GM23338 (cell line): ENCODE data around the gene NTMT1. TPM values are rescaled to one million over a fixed set of nuclear protein-coding genes. Genes with fewer than 3 reads are reported as not detected.
A peak's percentile ranks its signal among the peaks of the same experiment; 100 is the strongest.

ENCODE experiments used
- ATAC-seq: fragments of 200-7000 bp; cut with Tn5 transposase; 3 replicates; pipeline ENCODE4 v1.9.1; 2020
- DNase-seq: peaks from one replicate; pipeline ENCODE4 v3.0.0-alpha.2; 2015; ENCODE audit warnings: low spot score
- H2AFZ ChIP-seq: fragments of 200-600 bp; sonication (generic); 2 replicates; pipeline ENCODE4 v1.8.0; 2016; ENCODE audit warnings: antibody characterized with exemption, mild to moderate bottlenecking, moderate library complexity
- H3F3A ChIP-seq: fragments of 200-600 bp; sonication (generic); replicated peaks from 2 replicates; pipeline ENCODE4 v1.8.0; 2017; ENCODE audit warnings: antibody characterized with exemption, mixed run types, low read depth
- H3K27ac ChIP-seq: fragments of 200-600 bp; sonication (generic); 2 replicates; pipeline ENCODE4 v1.6.1; 2016; ENCODE audit warnings: low read depth
- H3K27me3 ChIP-seq: fragments of 200-600 bp; sonication (generic); 2 replicates; pipeline ENCODE4 v1.8.0; 2016; ENCODE audit warnings: mild to moderate bottlenecking, mixed run types, moderate library complexity; ENCODE audit not compliant: insufficient read depth
- H3K36me3 ChIP-seq: fragments of 200-600 bp; sonication (generic); 2 replicates; pipeline ENCODE4 v1.8.0; 2016; ENCODE audit warnings: mild to moderate bottlenecking; ENCODE audit not compliant: insufficient read depth
- H3K4me1 ChIP-seq: fragments of 200-600 bp; sonication (generic); 2 replicates; pipeline ENCODE4 v1.8.0; 2016; ENCODE audit warnings: mild to moderate bottlenecking, moderate library complexity; ENCODE audit not compliant: insufficient read depth
- H3K4me2 ChIP-seq: fragments of 200-600 bp; sonication (generic); 2 replicates; pipeline ENCODE4 v1.7.1; 2017; ENCODE audit warnings: mixed run types
- H3K4me3 ChIP-seq: fragments of 200-600 bp; sonication (generic); 2 replicates; pipeline ENCODE4 v1.6.1; 2016; ENCODE audit warnings: mixed run types
- H3K79me2 ChIP-seq: fragments of 200-600 bp; sonication (generic); replicated peaks from 2 replicates; pipeline ENCODE4 v1.8.0; 2017; ENCODE audit warnings: mild to moderate bottlenecking; ENCODE audit not compliant: insufficient read depth
- H3K9me2 ChIP-seq: fragments of 200-600 bp; sonication (generic); 2 replicates; pipeline ENCODE4 v1.8.0; 2017; ENCODE audit not compliant: insufficient read depth
- H4K20me1 ChIP-seq: fragments of 200-600 bp; sonication (generic); replicated peaks from 2 replicates; pipeline ENCODE4 v1.8.0; 2017; ENCODE audit warnings: mild to moderate bottlenecking; ENCODE audit not compliant: insufficient read depth
- H3K27ac Mint-ChIP-seq: 2 replicates; pipeline ENCODE4 v1.8.0; 2020; ENCODE audit warnings: inconsistent platforms, mild to moderate bottlenecking, moderate library complexity, mixed read lengths
- H3K27me3 Mint-ChIP-seq: 3 replicates; pipeline ENCODE4 v1.8.0; 2022; ENCODE audit warnings: low read depth, mild to moderate bottlenecking, moderate library complexity, mixed read lengths, inconsistent platforms; ENCODE audit not compliant: insufficient read depth, poor library complexity
- H3K36me3 Mint-ChIP-seq: 3 replicates; pipeline ENCODE4 v1.8.0; 2021; ENCODE audit warnings: low read depth, mild to moderate bottlenecking, inconsistent platforms, moderate library complexity, mixed read lengths
- H3K4me1 Mint-ChIP-seq: 3 replicates; pipeline ENCODE4 v1.8.0; 2020; ENCODE audit warnings: mild to moderate bottlenecking, inconsistent platforms, mixed read lengths
- H3K4me3 Mint-ChIP-seq: 3 replicates; pipeline ENCODE4 v1.8.0; 2021; ENCODE audit warnings: moderate library complexity, mild to moderate bottlenecking, inconsistent platforms, mixed read lengths
- H3K9me3 Mint-ChIP-seq: 3 replicates; pipeline ENCODE4 v1.8.0; 2020; ENCODE audit warnings: moderate library complexity, mild to moderate bottlenecking, inconsistent platforms, mixed read lengths
- CREB1 ChIP-seq: fragments of 250-450 bp; sonication (Bioruptor Pico); IDR thresholded peaks from 2 replicates; pipeline ENCODE4 v1.5.0; 2020; ENCODE audit warnings: low read depth, mild to moderate bottlenecking, moderate library complexity
- CTCF ChIP-seq, 2 experiments: fragments of 200-600 bp in 1 of 2; sonication (generic) in 1 of 2; conservative IDR thresholded peaks; 2 replicates each; pipeline versions ENCODE4 v1.5.1 to v1.6.1; 2016 to 2017; ENCODE audit warnings: antibody characterized with exemption in 2 of 2, low read depth in 2 of 2, mild to moderate bottlenecking in 2 of 2, moderate library complexity in 1 of 2
- ETS1 ChIP-seq: IDR thresholded peaks from 2 replicates; pipeline ENCODE4 v1.6.1; 2016; ENCODE audit warnings: antibody characterized with exemption
- EZH2phosphoT487 ChIP-seq: fragments of 200-600 bp; sonication (generic); IDR thresholded peaks from one replicate; pipeline ENCODE4 v1.8.1; 2018; ENCODE audit warnings: antibody characterized with exemption; ENCODE audit not compliant: unreplicated experiment
- JUNB ChIP-seq: IDR thresholded peaks from one replicate; pipeline ENCODE4 v1.6.1; 2016; ENCODE audit warnings: antibody characterized with exemption; ENCODE audit not compliant: unreplicated experiment
- POLR2AphosphoS5 ChIP-seq: IDR thresholded peaks from 2 replicates; pipeline ENCODE4 v1.6.1; 2016; ENCODE audit warnings: antibody characterized with exemption, low read depth
- REST ChIP-seq: IDR thresholded peaks from one replicate; pipeline ENCODE4 v1.6.1; 2018; ENCODE audit warnings: antibody characterized with exemption; ENCODE audit not compliant: unreplicated experiment
- ZNF114 ChIP-seq: fragments of 250-450 bp; sonication (Bioruptor Pico); IDR thresholded peaks from 2 replicates; pipeline ENCODE4 v1.5.0; 2020; ENCODE audit warnings: mild to moderate bottlenecking, moderate library complexity
- ZNF331 ChIP-seq: fragments of 250-450 bp; sonication (Bioruptor Pico); IDR thresholded peaks from 2 replicates; pipeline ENCODE4 v1.5.0; 2020; ENCODE audit warnings: low read depth, mild to moderate bottlenecking, moderate library complexity
- polyA plus RNA-seq: library from polyadenylated mRNA; unstranded; fragments of >200 nt; fragmentation: Nextera tagmentation; extraction: Ambion mirVana; gene quantifications from 2 replicates; pipeline ENCODE4 v1.2.1, GENCODE V29; 2016
- total RNA-seq: library from RNA; depleted of rRNA; stranded (reverse); fragments of >200 nt; shearing (Covaris generic); gene quantifications from 2 replicates; pipeline ENCODE4 v1.2.3, GENCODE V29; 2014

The NTMT1 gene
- total and polyA plus RNA-seq, 2 experiments from 2014 or later, result 59.4 to 108 TPM

GRCh38 chr9:129597355-129598088 lies 28.4 kb upstream of the NTMT1 start:
- Mint-ChIP-seq H3K4me3 (peak overlapping the region; percentile 62), H3K36me3 (no peaks in the 10 kb centered on the region), H3K27ac (no peak overlapping the region), H3K4me1 (peaks cover 28% of the 10 kb centered on the region), H3K9me3 (no peaks in the 10 kb centered on the region), H3K27me3 (peaks cover 56% of the 10 kb centered on the region)
- Histone ChIP-seq H3K27ac (no peak overlapping the region), H3K27me3 (peaks cover 53% of the 10 kb centered on the region), H3K36me3 (no peaks in the 10 kb centered on the region), H3F3A (no peaks in the 10 kb centered on the region), H2AFZ (peak overlapping the region; percentile 56; the same call in 1 of the 2 replicates), H4K20me1 (no peaks in the 10 kb centered on the region), H3K9me2 (no peaks in the 10 kb centered on the region), H3K79me2 (no peaks in the 10 kb centered on the region), H3K4me2 (peak overlapping the region; percentile 96), H3K4me1 (peaks cover 24% of the 10 kb centered on the region), H3K4me3 (peak overlapping the region; percentile 89)
- peak; percentile 62 for ATAC-seq
- TF ChIP-seq EZH2phosphoT487, result no peak
- no peak for TF ChIP-seq ZNF114 (CRISPR knock-in tag)
- DNase-seq, result peak; percentile 79

GRCh38 chr9:129598089-129598596 lies 27.8 kb upstream of the NTMT1 start:
- peaks cover 28% of the 10 kb centered on the region for H3K4me1 ChIP-seq
- no peaks in the 10 kb centered on the region for H3K36me3 ChIP-seq
- peaks cover 56% of the 10 kb centered on the region for H3K27me3 Mint-ChIP-seq
- no peaks in the 10 kb centered on the region for H3K36me3 Mint-ChIP-seq
- no peaks in the 10 kb centered on the region for H4K20me1 ChIP-seq
- H3K79me2 ChIP-seq, result no peaks in the 10 kb centered on the region
- 0 out of 2 replicates have a peak, but pooled peaks cover 2% of the 10 kb centered on the region for H3F3A ChIP-seq
- peaks cover 49% of the 10 kb centered on the region for H3K27me3 ChIP-seq
- ATAC-seq (no peak), DNase-seq (no peak)
- no peaks in the 10 kb centered on the region for H3K9me2 ChIP-seq
- no peaks in the 10 kb centered on the region for H3K9me3 Mint-ChIP-seq
- H2AFZ ChIP-seq, result peak overlapping the region; percentile 56; the same call in 1 of the 2 replicates
- H3K27ac ChIP-seq, result no peak overlapping the region
- H3K4me3 ChIP-seq, result peak overlapping the region; percentile 89
- H3K4me2 ChIP-seq, result peak overlapping the region; percentile 96
- peak overlapping the region; percentile 62 for H3K4me3 Mint-ChIP-seq
- peaks cover 27% of the 10 kb centered on the region for H3K4me1 Mint-ChIP-seq
- no peak overlapping the region for H3K27ac Mint-ChIP-seq
- TF ChIP-seq POLR2AphosphoS5 (no peak), CREB1 (CRISPR knock-in tag) (no peak), ZNF331 (CRISPR knock-in tag) (no peak), EZH2phosphoT487 (no peak), CTCF (conservative IDR thresholded peaks at IDR 0.05; ENCODE audit: low read depth in 2 of 2) (no peak), JUNB (no peak), ZNF114 (CRISPR knock-in tag) (no peak), ETS1 (no peak), REST (no peak)
